ENCODE measurements around the gene CASP10.
"Not testable (repeated sequence)": the region's sequence is repeated elsewhere in the genome, so short reads cannot be mapped to it uniquely, and the experiment has no call there.

Gene CASP10, protein sequence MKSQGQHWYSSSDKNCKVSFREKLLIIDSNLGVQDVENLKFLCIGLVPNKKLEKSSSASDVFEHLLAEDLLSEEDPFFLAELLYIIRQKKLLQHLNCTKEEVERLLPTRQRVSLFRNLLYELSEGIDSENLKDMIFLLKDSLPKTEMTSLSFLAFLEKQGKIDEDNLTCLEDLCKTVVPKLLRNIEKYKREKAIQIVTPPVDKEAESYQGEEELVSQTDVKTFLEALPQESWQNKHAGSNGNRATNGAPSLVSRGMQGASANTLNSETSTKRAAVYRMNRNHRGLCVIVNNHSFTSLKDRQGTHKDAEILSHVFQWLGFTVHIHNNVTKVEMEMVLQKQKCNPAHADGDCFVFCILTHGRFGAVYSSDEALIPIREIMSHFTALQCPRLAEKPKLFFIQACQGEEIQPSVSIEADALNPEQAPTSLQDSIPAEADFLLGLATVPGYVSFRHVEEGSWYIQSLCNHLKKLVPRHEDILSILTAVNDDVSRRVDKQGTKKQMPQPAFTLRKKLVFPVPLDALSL

DNA sequence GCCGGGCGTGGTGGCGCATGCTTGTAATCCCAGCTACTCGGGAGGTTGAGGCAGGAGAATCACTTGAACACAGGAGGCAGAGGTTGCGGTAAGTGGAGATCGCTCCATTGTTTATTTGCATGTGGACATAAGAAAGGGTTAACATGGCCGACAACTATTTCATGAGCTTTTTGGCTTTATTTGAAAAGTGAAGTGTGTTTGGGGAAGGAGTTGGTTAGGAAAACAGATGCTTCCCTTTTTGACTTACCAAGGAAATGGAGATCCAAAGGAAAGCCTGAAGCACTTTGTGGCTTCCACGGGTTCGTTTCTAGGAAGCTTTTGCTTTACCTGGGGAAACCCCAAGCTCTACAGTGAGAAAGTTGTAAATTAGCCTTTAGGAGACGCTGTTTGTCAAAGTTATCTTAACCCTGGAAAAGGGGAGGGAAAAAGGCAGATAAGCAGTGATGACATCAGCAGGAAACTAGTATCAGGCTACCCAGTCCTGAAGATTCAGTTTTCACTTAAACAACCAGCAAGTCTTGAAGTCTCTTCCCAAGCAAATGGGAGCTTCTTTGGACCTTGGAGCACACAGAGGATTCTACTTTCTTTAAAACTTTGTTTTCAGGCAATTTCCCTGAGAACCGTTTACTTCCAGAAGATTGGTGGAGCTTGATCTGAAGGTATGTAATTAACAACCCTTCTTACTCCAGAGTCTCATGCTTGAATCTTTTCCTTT, at the start of gene CASP10:
Gene CASP10, plus strand, starts transcription at position 492 of the 715 bp plus-strand sequence. CDS start 2,637 bp downstream, outside the sequence.
- no peak for DNase-seq (ENCODE audit: low read depth)

DNA sequence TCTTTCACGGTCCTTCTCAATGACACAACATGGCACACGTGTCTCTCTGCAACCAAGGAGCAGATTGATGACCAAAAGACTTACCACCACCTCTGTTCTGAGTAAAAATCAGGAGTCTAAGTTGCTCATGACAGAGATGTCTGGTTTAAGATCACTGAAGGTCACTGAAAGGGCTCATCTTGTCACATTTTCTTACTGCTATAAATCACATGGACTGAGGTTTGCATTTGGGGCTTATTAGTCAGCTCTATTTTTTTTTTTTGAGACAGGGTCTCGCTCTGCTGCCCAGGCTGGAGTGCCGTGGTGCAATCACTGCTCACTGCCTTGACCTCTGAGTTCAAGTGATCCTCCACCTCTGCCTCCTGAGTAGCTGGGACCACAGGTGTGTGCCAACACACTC, 47.6 kb upstream of the CASP10 start:
- DNase-seq (ENCODE audit: low read depth): no peak

DNA sequence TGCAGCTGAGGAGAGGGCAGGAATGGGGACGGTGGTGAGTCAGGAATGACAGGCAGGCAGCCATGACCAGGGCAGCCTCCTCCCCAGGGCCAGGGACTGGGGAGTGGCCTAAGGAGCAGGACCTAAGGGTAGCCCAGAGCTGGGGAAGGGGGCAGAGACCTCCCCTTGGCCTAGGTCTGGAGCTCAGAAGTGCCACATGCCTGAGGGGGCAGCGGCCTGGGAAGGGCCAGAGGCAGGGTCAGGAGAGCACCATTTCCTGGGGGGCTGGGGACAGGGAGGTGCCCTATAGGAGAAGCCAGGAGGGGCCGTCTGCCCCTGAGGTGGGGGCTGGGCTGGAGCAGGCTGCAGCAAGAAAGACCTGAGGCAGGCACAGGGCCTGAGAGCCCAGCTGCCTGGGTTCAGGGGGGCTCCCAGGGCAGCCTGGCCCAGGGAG, 46.0 kb upstream of the CASP10 start:
- DNase-seq (ENCODE audit: low read depth): no peak

DNA sequence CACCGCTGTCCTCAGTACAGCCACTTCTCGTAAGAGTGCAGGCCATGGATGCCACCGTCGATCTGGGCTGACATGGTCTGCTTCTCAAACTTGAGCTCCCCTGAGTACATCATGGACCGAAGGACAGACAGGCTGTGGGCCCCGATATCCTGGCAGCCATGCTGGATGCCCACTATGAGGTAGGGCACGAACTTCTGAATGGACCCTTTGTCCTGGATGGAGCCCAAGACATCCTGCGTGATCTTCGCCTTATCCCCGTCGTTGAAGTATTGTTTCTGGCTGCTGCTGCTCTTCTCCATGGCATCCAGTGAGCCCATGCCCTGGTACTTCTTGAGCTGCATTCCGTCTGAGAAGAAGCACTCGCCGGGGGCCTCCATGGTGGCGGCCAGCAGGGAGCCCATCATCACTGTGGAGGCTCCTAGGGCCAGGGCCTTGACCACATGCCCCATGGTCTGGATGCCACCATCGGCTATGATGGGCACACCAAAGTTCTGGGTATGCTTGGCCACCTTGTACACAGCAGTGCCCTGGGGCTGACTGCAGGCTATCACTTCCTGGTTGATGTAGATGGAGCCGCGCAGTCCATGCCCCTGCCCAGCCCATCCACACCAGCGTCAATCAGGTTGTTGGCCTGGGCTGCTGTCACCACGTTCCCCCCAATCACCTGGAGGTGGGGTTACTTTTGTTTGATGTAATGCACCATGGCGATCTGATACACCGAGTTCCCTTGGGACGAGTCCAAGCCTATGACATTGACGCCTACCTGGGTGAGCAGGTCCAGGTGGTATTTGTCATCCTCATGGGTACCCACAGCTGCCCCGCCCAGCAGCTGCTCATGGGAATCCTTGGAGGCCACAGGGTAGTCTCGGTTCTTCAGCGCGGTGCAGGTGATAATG, 45.2 kb upstream of the CASP10 start:
- no peak for DNase-seq (ENCODE audit: low read depth)

DNA sequence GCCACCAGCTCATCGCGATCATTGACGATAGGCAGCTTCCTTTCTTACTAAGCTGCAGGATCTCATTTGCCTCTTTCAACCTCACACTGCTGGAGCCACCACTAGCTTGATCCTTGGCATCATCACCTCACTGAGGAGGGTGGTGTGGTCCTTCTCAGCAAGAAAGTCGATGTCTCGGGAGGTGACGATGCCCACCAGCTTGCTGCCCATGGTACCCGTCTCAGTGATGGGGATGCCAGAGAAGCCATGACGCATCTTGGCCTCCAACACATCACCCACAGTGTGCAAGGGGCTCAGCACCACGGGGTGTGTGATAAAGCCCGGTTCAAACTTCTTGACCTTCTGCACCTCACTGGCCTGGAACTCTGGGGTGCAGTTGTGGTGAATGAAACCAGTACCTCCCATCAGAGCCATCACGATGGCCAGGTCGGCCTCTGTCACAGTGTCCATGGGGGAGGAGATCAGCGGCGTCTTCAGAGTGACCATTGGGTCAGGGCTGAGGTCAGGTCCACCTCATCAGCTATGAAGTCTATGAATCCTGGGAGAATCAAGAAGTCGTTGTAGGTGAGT, 44.5 kb upstream of the CASP10 start:
- DNase-seq (ENCODE audit: low read depth): no peak

DNA sequence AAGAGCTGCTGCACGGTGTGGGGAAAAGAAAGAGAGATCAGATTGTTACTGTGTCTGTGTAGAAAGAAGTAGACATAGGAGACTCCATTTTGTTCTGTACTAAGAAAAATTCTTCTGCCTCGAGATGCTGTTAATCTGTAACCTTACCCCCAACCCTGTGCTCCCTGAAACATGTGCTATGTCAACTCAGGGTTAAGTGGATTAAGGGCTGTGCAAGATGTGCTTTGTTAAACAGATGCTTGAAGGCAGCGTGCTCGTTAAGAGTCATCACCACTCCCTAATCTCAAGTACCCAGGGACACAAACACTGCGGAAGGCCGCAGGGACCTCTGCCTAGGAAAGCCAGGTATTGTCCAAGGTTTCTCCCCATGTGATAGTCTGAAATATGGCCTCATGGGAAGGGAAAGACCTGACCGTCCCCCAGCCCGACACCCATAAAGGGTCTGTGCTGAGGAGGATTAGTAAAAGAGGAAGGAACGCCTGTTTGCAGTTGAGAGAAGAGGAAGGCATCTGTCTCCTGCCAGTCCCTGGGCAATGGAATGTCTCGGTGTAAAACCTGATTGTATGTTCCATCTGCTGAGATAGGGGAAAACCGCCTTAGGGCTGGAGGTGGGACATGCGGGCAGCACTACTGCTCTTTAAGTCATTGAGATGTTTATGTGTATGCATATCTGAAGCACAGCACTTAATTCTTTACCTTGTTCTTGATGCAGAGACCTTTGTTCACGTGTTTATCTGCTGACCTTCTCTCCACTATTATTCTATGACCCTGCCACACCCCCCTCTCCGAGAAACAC, 43.8 kb upstream of the CASP10 start:
- not testable (repeated sequence) for DNase-seq (ENCODE audit: low read depth)

DNA sequence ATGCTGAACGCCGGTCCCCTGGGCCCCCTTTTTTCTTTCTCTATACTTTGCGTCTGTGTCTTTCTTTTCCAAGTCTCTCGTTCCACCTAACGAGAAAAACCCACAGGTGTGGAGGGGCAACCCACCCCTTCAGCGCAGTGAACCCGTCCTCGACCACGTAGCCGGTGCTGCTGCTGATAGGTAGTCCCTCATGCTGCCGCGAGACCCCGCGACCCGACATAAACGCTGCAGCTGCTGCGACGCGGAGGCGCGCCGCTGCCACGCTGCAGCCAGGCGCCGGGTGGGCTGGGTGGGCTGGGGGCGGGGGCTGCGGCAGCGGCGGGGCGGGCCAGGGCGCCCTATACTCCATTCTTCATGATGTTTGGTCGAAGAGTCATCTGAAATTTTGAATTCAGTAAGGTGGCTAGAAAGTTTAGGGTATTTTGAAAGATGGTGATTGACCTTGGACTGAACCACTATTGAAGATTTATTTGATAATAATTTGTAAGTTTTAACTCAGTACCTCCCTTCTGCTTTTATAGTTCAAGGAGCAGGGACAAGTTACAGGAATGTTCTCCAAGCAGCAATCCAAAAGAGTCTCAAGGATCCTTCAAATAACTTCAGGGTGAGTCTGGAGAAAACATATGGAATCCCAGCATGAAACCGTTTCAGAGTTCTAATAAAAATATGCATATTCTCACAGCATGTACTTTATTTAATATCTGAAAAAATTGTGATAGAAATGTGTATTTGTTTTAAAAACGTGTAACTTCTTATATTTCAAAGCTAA, 42.9 kb upstream of the CASP10 start:
- DNase-seq (ENCODE audit: low read depth): no peak

DNA sequence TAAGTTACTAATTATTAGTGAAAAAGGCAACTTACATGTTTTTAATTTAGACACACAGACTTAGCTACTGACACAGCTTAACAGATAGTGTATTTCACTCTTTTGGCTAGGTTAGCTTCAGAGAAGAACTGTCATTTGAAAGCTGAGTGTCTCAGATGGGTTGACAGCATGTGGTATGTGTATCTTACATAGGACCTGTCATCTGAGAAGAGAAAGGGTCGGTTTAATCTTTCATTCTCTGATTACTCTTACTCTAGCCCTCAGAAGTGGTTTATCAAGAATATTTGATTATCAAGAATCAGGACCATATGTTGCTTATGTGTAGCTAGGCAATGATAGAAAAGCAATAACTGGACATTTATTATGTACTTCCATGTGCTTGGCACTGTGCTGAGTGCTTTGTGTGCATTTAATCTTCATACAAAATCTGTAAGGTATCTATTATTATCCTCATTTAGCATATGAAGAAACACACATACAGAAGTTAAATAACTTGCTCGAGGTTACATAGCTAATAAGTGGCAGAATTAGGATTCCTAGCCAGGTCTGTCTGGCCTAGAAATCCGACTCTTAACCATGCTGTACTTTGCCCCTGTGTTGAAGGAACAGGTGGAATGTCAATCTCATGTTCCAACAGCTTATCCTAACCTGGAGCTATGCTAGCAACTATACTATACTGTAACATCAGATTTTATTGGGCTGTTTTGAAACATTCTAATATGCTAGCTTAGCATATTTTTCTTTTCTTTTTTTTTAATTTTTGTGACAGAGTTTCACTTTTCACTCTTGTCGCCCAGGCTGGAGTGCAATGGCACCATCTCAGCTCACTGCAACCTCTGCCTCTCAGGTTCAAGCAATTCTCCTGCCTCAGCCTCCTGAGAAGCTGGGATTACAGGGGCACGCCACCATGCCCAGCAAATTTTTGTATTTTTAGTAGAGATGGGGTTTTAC, 38.6 kb upstream of the CASP10 start:
- DNase-seq (ENCODE audit: low read depth): no peak

DNA sequence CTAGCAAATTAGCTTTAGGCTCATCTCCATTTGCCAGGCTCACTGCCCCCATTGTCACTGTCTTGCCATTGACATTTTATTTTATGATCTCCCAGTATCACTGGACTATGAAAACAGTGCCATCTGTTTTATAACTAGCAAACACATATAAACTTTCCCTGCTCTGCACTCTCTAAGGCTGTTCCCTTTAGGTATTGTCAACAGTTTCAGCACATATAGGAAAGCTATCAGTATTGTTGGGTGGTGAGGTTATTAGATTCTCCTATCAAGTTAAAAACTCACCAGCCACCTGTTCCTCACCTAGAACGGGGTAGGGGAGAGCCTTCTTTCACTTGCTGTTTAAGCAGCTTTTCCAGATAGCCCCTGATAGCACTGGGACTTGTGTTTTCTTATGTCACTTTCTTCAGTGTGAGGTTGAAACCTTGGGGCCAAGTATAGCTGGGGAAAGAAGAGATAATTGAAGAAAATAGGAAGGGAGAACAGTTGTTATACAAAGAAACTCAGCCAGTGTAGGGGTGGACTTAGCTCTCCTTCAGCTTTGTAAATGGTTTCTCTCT, 34.4 kb upstream of the CASP10 start:
- DNase-seq (ENCODE audit: low read depth): no peak

DNA sequence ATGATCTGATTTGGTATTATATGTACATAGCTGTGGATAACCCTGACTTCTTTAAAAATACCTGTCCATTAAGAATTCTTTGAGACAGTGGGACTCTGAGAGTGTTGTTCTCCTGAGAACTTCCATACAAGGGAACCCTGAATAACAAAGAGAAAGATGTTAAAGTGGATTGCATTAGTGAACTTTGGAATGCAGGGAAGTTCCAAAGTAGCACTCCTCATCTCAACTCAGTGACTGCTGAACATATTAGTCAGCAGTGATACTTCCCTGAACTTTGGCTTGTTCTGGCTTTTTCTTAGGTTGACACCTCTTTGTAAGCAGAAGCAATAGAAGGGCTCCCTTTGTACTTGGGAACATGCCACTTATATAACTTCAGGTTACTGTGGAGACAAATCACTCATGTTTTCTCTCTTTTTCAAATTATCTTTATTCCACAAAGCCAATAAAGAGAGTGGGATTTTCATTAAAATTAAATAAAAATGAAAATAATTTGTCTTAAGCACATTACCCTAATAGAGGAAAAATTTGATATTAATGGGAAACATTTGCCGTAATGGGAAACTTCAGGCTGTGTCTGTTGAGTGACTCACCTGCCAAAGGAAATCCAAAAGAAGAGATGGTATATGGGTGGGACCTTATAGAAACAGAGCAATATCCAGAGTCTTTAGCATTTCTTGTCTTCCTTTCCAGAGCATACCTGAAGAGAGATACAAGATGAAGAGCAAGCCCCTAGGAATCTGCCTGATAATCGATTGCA, 33.7 kb upstream of the CASP10 start:
- DNase-seq (ENCODE audit: low read depth): no peak

DNA sequence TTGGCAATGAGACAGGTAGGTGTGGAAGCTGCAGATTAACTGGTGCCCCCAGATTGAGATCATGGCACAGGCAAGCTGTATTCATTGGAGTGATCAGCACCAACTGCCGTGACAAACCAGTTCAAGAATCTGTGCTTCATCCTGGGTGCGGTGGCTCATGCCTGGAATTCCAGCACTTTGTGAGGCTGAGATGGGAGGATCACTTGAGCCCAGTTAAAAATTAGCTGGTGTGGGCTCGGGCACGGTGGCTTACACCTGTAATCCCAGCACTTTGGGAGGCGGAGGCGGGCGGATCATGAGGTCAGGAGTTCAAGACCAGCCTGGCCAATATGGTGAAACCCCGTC, 33.1 kb upstream of the CASP10 start:
- not testable (repeated sequence) for DNase-seq (ENCODE audit: low read depth)

DNA sequence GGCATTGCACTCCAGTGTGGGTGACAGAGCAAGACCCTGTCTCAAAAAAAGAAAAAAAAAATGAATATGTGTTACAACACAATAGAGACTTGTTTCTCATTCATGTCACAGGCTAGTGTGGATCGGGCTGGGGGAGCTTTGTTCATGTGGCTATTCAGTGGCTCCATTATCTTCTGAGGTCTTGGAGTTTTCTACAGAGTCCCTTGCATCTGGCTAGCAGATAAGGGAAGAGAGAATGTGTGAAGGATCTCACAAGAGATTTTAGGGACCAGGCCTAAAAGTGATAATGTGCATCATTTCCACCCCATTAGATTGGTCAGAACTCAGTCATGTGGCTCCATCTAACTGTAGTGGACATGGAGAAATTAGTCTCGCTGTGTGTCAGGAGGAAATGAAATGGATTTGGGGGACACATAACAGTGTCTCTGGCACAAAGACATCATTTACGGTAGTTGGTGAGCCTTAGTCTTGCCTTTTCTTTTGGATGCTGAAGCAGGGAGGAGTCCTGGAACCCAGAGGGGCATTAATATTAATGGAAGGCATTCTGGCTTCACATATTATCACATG, 32.4 kb upstream of the CASP10 start:
- DNase-seq (ENCODE audit: low read depth): no peak

DNA sequence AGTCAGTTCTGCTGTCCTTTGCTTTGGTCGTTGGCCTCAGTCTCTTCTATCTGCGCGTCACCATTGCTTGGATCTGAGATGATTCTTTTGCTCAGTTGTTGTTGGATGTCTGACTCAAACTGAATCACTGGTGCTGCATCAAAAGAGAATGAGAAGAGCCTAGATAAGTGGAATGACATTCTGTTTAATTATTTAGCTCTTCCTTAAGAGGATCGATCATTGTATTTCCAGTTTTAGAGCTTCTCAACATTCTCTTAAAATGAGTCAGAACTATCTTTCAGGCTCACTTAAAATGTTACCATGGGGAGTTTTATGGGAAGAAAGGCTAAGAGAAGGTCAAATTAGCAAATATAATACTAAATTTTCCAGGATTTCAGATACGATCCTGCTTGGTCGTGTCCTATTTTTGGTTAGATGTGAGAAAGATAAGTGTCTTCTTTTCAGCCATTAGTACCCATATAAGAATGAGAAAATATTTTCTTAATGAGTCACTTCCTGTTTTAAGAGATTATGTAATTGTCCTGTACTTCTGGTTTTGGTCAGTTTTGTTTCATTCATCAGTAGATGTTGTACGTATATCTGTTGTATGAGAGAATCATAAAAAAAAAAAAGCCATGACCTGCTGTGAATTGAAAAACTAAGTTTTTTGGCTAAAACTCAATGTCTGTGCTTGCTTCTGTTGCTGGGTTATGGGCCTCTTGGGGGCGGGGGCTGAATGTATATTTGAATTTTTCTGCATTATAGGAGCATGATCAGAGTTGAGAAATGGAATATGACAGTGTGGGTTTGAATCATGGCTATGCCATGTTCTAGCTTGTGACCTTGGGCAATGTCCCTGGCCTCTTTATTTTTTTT, 31.6 kb upstream of the CASP10 start:
- no peak for DNase-seq (ENCODE audit: low read depth)

DNA sequence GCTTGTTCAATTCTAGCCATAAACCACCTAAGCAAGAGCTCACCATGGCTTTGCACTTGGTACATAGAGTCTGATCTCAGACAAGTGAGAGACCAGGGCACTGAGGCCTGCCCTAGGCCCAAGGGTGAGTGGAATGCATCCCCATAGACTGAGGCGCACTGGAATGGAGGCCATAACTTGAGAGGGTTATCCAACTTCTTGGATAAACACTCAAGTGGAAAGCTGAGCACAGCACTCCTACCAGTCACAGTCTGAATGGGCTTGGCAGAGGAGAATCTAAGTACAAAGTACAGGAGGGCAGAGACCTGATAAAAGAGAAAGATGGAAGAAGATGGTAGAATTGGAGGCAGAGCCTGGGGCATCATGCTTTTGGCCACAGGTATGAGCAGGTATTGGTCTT, 30.4 kb upstream of the CASP10 start:
- DNase-seq (ENCODE audit: low read depth): no peak

DNA sequence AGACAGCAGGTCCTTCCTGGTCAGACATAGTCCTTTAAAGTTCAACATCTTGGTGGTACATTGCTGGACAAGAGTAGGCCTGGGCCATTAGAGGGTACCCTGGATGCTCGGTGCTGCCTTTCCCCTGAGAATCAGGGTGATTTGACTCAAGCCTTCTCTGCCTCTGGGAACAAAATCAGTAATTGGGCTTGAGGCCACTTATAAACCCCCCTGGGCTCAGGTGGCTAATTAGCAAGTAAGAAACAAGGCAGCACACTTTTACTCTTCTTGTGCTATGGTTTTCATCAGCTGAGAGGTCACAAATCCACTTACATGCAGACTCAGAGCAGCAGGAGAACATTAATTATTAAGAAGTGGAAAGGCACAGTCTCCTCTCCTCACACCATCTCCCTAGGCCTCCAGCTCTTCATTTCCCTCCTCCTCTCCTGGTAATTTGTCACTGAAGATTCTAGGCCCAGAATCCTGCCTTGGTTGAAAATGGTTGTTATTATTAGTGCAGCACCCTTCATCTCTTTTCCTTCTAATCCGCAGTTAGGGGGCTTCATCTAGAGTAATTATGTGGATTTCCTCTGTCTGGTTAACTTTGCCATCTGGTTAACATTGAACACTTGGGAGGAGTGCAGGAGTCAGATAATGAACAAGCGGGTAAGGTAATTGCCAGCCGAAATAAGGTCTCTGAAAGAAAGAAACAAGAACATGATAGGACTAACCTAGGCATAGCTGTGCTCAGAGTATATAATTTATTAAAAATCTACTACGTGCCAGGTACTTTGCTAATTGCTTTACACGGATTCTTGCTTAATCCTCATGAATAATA, 29.7 kb upstream of the CASP10 start:
- DNase-seq (ENCODE audit: low read depth): no peak
